Measurements from ENCODE around the gene SRBD1.

Gene SRBD1

DNA sequence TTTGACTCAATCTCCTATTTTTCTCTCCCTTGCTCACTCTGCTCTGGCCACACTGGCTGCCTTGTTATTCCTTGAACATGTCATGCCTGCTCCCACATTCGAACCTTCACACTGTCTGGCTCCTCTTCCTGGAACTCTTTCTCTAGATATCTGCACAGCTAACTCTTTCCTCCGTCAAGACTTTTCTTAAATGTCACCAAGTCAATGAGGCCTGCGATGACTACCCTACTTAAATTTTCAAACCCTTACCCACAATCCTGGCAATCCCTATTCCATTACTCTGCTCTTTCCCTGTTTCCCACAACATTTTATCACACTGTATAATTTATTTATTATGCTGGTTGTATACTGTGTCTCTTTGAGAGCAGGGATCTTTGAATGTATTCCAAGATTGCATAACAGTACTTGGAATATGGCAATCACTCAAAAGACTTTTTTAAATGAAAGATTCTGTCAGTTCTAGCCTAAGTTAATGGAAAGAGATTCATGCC, 206.2 kb downstream of the SRBD1 start:
- no peak for DNase-seq

DNA sequence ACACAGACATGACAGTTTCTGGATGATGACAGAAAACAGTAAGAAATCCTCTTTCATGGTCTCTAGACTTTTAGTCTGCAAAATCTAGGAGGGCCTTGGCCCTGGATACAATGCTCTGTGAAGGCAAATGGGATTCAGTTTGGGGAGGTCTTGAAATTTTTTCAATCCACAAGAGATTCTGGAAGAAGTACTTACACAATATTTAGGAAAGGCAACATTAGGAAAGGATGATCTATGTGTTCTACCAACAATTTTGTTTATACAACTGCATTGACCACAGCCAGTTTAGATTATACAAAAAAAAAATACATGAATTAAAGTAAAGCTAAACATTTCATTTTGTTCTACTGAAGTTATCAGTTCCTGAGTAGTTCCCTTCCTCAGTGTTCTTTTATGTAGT, 208.0 kb downstream of the SRBD1 start:
- DNase-seq = no peak

DNA sequence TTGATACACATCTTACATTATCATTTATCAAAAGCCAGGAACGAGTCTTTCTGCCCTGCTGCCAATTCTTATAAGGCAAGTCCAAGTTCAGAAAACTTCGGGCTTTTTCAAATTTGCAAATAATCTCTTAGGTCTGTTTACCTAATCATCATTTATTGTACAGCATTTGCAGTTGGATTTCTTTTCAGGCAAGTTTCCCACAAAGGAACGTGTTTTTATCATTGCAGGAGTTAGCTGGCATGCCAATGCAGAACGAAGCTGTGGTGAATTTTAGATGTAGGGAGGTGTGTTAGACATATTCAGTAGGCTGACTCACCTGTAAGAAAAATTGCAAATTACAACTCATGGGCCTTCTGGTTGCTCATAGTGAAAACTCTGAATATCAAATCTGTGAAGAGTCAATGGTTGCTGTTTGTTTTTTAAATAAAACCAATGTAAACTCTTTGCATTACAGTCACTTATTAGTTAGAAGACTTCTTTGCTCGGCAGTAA, 209.6 kb downstream of the SRBD1 start:
- no peak for DNase-seq

DNA sequence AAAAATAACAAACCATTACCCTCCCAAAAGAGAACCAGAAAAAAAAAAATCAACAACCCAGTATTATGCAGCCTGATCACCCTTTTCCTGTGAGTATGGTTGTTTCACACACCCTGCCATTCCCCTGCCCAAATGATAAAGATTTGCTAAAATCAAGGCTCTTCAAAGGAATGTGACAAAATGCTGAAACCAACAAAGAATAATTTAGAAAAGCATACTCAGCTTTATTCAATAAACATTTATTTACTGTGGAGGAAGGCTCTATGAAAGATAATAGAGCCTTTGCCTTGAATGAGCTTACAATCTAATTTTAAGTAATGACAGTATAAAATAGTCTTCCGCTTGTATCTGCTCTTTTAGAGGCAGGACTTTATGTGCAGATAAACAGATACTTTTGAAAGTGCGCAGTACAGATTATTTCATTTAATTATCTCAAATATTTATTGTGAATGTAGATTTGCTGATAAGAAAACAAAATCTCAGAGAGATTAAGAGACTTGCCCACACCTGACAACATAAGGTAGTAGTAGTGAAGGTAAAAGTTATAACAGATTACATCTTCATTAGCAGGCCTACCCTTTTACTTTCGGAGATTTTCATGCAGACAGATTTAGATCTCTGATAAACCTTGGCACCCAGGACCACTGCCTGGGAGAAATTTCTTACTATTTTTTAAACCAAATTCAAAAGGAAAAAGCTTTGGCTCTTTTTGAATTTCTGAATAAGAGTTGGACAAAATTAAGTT, 211.9 kb downstream of the SRBD1 start:
- DNase-seq = no peak

- no peak for DNase-seq
These were observed 213.8 kb downstream of the SRBD1 start for GRCh38 chr2:45397292-45397691.

GRCh38 chr2:45396671-45397070, 214.4 kb downstream of the SRBD1 start:
- no peak for DNase-seq

DNA sequence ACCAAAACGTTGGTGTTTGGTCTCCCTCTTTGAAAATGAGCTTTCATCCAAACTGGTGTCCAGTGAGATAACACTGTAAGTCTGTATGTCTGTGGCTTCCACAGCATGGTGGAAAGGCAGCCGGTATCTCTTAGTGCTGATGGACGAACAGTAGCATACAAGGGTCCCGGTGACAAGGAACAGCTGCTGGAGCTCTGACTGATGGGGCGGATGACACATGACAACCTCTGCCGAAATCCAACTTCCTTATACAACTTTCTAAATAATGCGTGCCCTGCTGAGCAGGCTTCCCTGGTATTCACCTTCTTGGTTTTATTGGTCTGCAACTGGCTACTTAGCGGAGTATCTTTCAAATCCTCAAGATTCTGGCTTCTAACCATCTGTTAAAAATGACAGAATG, 216.2 kb downstream of the SRBD1 start:
- no peak for DNase-seq

DNA sequence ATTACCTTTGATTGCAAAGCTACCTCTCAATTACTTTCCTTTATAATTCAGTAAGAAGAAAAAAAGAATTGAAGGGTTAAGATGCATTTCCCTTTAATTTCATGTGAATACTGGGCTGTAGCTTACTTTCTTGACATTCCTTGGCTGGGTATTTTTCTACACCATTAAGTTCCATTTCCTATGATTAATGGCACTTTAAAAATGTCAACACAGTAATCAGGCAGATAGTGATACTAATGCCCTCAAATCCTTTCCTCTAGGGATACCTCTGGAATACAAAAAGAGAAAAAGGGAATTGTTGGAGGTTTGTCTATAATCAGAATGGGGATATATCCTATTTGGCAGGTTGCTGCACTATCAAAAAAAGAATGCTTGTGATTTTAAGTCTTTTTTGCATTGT, 216.9 kb downstream of the SRBD1 start:
- DNase-seq = no peak

DNA sequence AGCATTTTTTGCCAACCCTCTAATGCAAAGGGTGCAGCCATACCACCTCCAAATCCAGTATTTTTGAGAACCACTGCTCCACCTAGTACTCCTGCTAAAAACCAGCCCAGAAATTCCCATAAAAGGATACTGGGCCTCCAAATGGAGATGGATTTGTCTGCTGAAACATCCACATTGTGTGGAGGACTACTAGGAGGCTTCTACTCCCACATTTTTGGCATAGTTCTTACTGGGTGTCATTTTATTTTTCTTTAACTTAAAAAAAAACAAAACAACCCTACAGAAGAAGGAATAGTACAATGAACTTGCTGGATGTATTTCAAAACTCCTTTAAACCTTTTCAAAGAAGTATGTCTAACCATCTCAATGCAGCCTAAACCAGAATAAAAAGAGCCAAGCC, 219.2 kb downstream of the SRBD1 start:
- DNase-seq = no peak

- no peak for DNase-seq
These were observed 220.2 kb downstream of the SRBD1 start for GRCh38 chr2:45390861-45391260.

DNA sequence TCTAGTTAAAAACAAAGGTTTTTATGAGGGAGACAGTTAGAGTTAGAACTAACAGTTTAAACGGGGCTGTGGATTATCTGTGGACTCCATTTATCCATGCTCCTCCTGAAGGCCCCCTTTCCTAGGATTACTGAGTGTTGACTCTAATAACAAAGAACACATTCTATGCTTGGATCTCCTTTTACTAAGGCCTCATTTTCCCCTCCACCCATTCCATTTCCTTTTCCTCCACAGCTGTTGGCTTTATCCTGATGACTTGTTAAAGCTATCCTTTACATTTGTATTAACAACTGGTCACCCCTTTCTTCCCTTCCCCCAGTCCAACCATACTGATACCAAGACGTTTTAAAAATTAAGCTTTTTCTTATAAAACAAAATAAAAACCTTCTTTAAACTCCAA, 220.6 kb downstream of the SRBD1 start:
- no peak for DNase-seq

- DNase-seq = no peak
These were observed 222.4 kb downstream of the SRBD1 start for GRCh38 chr2:45388541-45389100.

GRCh38 chr2:45382744-45383143, 228.3 kb downstream of the SRBD1 start:
- no peak for DNase-seq

DNA sequence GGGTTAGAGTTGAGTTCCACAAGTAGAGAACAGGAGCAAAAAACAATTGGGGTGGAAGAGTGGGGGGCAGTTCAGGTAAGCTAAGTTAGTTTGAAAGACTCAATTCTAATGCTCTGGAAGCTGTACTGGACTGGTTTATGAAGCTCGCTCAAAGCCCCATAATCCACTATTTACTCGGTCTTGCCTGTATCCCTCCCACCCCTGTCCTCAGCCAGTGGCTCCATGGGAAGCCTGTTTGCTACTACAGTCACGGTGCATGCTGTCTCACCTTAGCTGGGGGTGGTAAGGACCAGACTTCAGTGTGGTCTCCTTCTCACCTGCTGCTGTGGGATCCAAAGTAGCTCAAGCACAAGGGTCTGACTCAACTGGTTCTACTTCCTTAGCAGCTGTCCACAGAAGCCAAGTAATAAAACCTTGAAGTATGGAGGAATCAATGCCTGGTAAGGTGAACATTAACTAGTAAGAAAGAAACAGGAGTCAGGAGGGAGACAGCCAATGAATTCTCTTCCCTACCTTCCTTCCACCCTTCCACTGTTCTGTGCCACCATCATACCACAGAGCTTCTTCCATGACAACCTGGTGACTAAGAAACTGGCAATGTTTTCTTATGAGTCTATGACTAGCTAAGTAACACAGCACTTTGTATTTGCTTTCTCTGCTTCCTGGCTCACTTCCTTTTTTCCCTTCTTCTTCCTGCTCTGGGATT, 230.8 kb downstream of the SRBD1 start:
- no peak for DNase-seq

DNA sequence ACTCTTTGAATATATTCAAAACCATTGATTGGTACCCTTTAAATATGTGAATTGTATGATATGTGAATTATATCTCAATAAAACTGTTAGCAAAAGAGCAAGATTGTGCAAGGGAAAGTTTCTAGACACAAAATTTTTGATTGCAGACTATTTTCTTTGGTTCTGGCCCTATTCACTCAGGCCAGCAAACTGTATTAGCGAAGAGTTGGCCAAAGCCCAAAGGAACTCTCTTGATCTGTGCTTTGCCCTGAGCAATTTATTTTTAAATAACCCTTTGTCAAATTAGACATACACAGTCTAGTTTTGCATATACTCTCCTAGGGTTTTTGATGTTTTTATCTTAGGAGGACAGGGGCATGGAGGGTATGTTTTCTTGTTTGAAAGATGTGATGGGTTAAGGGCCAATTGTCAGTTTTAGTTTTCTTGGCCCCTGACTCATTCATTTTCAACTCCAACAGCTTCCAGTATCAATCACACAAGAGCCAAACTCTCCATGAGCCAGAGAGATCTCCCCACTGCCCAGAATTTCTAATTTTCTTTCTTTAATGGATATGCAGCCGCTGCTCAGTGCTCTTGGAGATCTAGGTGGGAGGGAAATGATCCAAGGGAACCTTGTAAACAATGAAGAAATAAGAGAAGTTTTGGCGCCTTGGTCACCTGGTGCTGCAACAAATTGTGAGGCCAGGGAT, 231.5 kb downstream of the SRBD1 start:
- DNase-seq = no peak

- DNase-seq = no peak
These were observed 237.5 kb downstream of the SRBD1 start for GRCh38 chr2:45373534-45373933.

- no peak for DNase-seq
These were observed 240.7 kb downstream of the SRBD1 start for GRCh38 chr2:45370369-45370768.

DNA sequence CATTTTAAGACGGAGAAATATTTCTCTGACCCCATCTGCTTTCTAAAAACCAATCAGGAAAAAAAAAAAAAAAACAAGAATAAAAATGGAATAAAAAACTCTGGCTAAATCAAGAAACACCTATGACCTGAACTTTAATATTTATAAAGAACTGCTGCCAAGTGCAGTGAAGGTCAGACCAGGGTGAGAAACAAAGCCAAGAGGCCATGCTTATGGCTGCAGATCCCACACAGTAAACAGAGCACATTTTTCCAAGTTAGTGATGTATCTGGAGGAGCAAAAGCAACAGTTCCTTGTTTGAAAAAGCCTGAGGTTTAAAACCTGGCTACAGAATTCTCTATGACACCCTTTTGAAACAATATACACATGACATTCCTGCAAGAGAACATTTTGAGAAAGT, 242.3 kb downstream of the SRBD1 start:
- no peak for DNase-seq

DNA sequence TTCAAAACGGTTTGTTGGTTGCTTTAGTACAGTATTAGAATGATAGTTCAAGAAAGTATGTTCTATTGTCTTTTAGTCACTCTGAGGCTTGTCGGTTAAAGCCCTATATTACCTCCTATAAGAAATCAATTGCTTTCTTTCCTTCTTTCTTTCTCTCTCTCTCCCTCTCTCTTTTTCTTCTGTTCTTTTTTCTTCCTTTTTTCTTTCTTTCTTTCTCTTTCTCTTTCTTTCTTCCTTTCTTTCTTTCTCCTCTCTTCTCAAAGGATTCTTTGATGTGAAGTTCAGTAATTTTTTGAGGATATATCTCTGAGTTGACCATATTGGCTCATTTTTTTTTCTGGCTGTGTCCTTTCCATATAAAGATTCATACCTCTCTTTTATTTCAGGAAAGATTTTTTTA, 249.4 kb downstream of the SRBD1 start:
- no peak for DNase-seq

DNA sequence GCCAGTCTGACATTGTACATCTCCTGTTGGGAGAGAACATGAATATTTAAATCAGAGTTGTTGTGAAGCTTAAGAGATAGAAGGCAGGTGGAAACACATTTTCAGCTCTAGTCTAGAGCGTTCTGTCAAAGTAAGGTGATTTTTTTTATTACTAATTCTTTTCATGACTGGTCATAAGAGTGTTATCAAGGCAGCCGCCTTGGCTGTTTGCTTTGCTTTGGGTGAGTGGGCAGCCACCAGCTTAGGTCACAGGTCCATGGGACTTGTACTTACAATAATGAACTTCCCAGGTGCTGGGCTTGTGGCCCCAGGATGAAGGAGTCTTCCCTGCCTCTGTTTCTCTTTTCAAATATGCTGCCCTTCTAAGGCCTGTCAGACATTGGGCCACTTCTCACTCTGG, 256.3 kb downstream of the SRBD1 start:
- DNase-seq = no peak

- DNase-seq = no peak
These were observed 257.2 kb downstream of the SRBD1 start for GRCh38 chr2:45353879-45354278.

DNA sequence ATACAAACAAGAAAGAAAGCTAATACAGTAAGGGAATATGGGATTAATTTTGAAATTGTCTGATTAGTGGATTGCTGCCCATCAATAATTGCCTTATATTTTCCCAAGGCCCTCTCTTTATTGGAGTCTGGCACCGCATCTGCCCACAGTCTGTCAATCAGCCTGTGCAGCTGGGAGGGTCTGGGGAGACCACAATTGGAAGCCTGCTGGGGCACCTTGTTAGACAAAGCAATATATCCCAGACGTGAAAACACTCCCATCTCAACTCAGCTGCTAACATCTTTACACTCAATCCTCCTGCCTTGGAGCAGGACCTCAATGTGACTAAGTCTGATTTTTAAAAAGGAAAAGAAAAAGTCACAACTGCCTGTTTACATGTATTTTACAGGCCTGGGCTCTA, 258.6 kb downstream of the SRBD1 start:
- no peak for DNase-seq
